Measurements from ENCODE around the gene ZNF839. TPM values are rescaled to one million over a fixed set of nuclear protein-coding genes. Genes with fewer than 3 reads are reported as not detected.

Gene ZNF839
- total RNA-seq, 2 donors from 2014 or later: 17.1 to 19.5 TPM

DNA sequence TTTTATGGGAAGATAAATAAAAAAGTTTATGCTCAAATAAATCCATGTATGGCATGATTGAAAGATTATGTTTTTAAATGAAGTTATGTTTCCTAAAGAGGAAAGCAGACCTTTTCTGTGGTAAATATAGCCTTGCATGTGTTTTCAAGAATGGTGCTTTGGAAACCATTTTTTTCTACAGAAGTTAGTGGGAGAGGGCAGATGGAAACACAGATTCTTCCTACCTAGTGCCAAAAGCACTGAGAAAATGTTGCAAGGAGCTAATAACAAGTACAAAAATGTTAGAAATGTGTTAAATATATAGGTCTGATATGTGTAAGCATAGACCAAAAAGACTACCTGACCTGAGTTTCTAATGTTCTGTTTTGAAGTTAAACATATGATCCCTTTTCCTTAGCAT is 67.5 kb downstream of the ZNF839 start:
- H3K27ac Mint-ChIP-seq: no peak overlapping the region
- no peaks in the 10 kb centered on the region for H3K9me3 ChIP-seq (ENCODE audit: control insufficient read depth, low read length, poor library complexity, severe bottlenecking)
- DNase-seq (no peak), ATAC-seq (no peak)
- H3K36me3 Mint-ChIP-seq (ENCODE audit: low read depth): no peaks in the 10 kb centered on the region
- no peak overlapping the region for H3K4me3 Mint-ChIP-seq
- H3K4me1 Mint-ChIP-seq: peaks cover 2% of the 10 kb centered on the region
- H3K27me3 Mint-ChIP-seq: no peaks in the 10 kb centered on the region

DNA sequence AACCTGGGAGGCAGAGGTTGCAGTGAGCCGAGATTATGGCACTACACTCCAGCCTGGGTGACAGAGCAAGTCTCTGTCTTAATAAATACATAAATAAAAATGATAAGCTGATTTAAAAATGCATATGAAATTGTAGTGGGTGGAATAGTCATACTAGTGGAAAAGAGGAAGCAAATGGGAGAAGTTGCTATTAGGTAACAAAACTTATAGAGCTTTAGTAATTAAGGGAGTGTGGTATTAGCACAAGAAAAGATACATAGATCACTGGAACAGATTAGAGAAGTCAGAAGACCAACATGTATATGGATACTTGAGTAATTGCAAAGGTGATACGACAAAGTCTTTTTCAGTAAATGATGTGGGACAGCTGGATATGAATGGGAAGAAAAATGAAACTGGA is 69.7 kb downstream of the ZNF839 start:
- no peak overlapping the region for H3K4me3 Mint-ChIP-seq

DNA sequence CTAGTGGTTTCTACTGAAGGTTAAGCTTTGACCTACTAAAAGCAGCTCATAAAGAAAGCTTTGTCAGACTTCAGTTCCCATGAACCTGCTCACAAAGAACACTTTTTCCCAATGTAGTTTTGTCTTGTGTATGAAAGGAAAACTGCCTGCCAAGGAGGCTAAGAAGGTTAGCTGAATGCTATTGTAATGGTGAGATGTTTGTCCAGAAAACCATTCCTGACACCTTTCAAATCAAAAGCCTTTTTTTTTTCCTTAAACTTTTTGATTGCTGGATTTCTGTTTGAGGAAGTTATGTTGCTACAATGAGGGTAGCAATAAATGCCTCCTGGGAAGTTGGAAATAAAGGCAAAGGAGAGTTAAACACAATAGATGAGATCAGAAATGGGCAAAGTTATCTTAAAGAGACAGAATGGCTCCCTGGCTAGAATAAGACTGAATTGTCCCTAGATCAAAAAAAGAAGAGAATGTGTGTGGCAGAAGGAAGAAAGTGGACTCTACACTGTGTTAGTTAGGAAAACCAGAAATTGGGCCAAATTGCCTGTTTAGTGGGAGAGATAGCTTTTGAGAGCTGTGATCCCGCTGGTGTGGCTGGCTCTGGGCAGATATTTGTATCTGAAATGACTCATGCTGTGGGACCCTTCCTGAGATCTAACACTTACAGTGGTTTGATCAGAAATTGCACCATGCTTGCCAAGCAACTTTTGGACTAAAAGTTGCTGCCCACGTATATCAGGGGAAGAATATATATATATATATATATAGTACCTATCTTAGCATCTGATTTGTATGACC is 70.7 kb downstream of the ZNF839 start:
- Mint-ChIP-seq H3K4me1 (peaks cover 13% of the 10 kb centered on the region), H3K4me3 (no peak overlapping the region), H3K27ac (peak overlapping the region; percentile 30), H3K27me3 (no peaks in the 10 kb centered on the region), H3K36me3 (ENCODE audit: low read depth) (peaks cover 2% of the 10 kb centered on the region)
- DNase-seq: no peak
- no peaks in the 10 kb centered on the region for H3K9me3 ChIP-seq (ENCODE audit: control insufficient read depth, low read length, poor library complexity, severe bottlenecking)
- ATAC-seq: no peak

More for the DNA sequence above, 69.7 kb downstream of the ZNF839 start:
- H3K9me3 ChIP-seq (ENCODE audit: control insufficient read depth, low read length, poor library complexity, severe bottlenecking): no peaks in the 10 kb centered on the region
- peaks cover 2% of the 10 kb centered on the region for H3K36me3 Mint-ChIP-seq (ENCODE audit: low read depth)
- H3K27ac Mint-ChIP-seq: no peak overlapping the region
- no peaks in the 10 kb centered on the region for H3K27me3 Mint-ChIP-seq
- ATAC-seq (no peak), DNase-seq (no peak)
- H3K4me1 Mint-ChIP-seq: peaks cover 9% of the 10 kb centered on the region

Other genes with a start within 250 kb of the ZNF839 start
- 100 to 1,000 TPM; 514 to 570 TPM for gene HSP90AA1, start 232.7 kb upstream of the ZNF839 start, total RNA-seq
- gene WDR20, start 179.8 kb upstream of the ZNF839 start, total RNA-seq: 10 to 100 TPM; 45.1 to 50.7 TPM
- gene MOK, start 14.6 kb upstream of the ZNF839 start, total RNA-seq: 1 to 10 TPM; 3.7 to 4.7 TPM
- gene CINP, start 43.1 kb downstream of the ZNF839 start, total RNA-seq: 10 to 100 TPM; 17.1 to 21.3 TPM
- 10 to 100 TPM in 1 of 2 donors, 1 to 10 TPM in 1; 8.4 to 16.6 TPM for gene TECPR2, start 43.2 kb downstream of the ZNF839 start, total RNA-seq
- 10 to 100 TPM in 1 of 2 donors, 1 to 10 TPM in 1; 3.3 to 17.6 TPM for gene ANKRD9, start 190.0 kb downstream of the ZNF839 start, total RNA-seq